Upper lobe of left lung (tissue), 4 donors: ENCODE results near the gene KPNA3.

ENCODE experiments used
- CTCF ChIP-seq, 6 experiments: fragments of 450-650 bp in 4 of 6; fragments of 200-600 bp in 2 of 6; sonication (generic) in 2 of 6; IDR thresholded peaks; one replicate each; pipeline ENCODE4 v1.5.1; 2016 to 2019; ENCODE audit warnings: antibody characterized with exemption in 6 of 6
- EP300 ChIP-seq, 4 donors: sonication (generic); formaldehyde crosslinking; IDR thresholded peaks; one replicate each; pipeline ENCODE4 v1.5.1; 2017; ENCODE audit warnings: antibody characterized with exemption in 4 of 4, control low read depth in 2 of 4
- POLR2A ChIP-seq, 4 donors: fragments of 450-650 bp; IDR thresholded peaks; one replicate each; pipeline ENCODE4 v1.5.1; 2016 to 2017; ENCODE audit warnings: antibody characterized with exemption in 4 of 4, mild to moderate bottlenecking in 2 of 4
- POLR2AphosphoS5 ChIP-seq, 2 donors: sonication (generic); formaldehyde crosslinking; IDR thresholded peaks; one replicate each; pipeline ENCODE4 v1.5.1; 2017; ENCODE audit warnings: antibody characterized with exemption in 2 of 2

GRCh38 chr13:49670828-49671227 is 121.7 kb downstream of the KPNA3 start:
- TF ChIP-seq CTCF (IDR thresholded peaks at IDR 0.05) (no peak), EP300 (IDR thresholded peaks at IDR 0.05) (no peak), POLR2A (IDR thresholded peaks at IDR 0.05) (no peak), POLR2AphosphoS5 (IDR thresholded peaks at IDR 0.05) (no peak)
